Measurements from ENCODE around the gene DHRS11. TPM values are rescaled to one million over a fixed set of nuclear protein-coding genes. Genes with fewer than 3 reads are reported as not detected.

The DHRS11 gene
- total RNA-seq, 1 donor from 2014 or later = 7.1 TPM

GRCh38 chr17:36545465-36546417, 45.9 kb upstream of the DHRS11 start:
- Histone ChIP-seq H3K4me1 (ENCODE audit: insufficient read depth, low read length) (peaks cover 9% of the 10 kb centered on the region), H3K79me2 (ENCODE audit: insufficient read depth, low read length) (peaks cover 78% of the 10 kb centered on the region), H3K9ac (ENCODE audit: low read length) (peak overlapping the region; percentile 95), H3K27ac (ENCODE audit: low read depth, low read length) (peak overlapping the region; percentile 79), H3K4me2 (ENCODE audit: low read length) (peak overlapping the region; percentile 92), H2AFZ (ENCODE audit: low read depth, low read length) (peak overlapping the region; percentile 63), H3K36me3 (ENCODE audit: insufficient read depth, low read length) (no peaks in the 10 kb centered on the region), H3K9me3 (ENCODE audit: insufficient read depth, low read depth, low read length) (no peaks in the 10 kb centered on the region), H3K27me3 (ENCODE audit: insufficient read depth, low read length) (no peaks in the 10 kb centered on the region), H3K4me3 (ENCODE audit: insufficient read depth, low read depth, low read length) (peak overlapping the region; percentile 93), H4K20me1 (ENCODE audit: insufficient read depth, low read length) (peaks cover 50% of the 10 kb centered on the region)
- Mint-ChIP-seq H3K9me3 (ENCODE audit: unreplicated experiment) (no peaks in the 10 kb centered on the region), H3K27me3 (ENCODE audit: low read depth, unreplicated experiment) (no peaks in the 10 kb centered on the region), H3K4me3 (ENCODE audit: unreplicated experiment) (peak overlapping the region; percentile 91), H3K4me1 (ENCODE audit: low read depth, unreplicated experiment) (peaks cover 16% of the 10 kb centered on the region), H3K27ac (ENCODE audit: unreplicated experiment) (peak overlapping the region; percentile 94), H3K36me3 (ENCODE audit: low read depth, unreplicated experiment) (peaks cover 5% of the 10 kb centered on the region)
- TF ChIP-seq EZH2 (IDR thresholded peaks at IDR 0.05; ENCODE audit: insufficient read depth, low read length) = no peak
- no peak for TF ChIP-seq CTCF (IDR thresholded peaks at IDR 0.05; ENCODE audit: insufficient read depth, low read depth, low read length)
- DNase-seq (ENCODE audit: low read depth) (peak; percentile 93), FAIRE-seq (no peak)

- Histone ChIP-seq H2AFZ (ENCODE audit: low read depth, low read length) (no peak overlapping the region), H3K27ac (ENCODE audit: low read depth, low read length) (peak overlapping the region; percentile 79), H3K9ac (ENCODE audit: low read length) (peak overlapping the region; percentile 95), H3K4me3 (ENCODE audit: insufficient read depth, low read depth, low read length) (peak overlapping the region; percentile 93), H3K79me2 (ENCODE audit: insufficient read depth, low read length) (peaks cover 81% of the 10 kb centered on the region), H4K20me1 (ENCODE audit: insufficient read depth, low read length) (peaks cover 58% of the 10 kb centered on the region), H3K36me3 (ENCODE audit: insufficient read depth, low read length) (no peaks in the 10 kb centered on the region), H3K9me3 (ENCODE audit: insufficient read depth, low read depth, low read length) (no peaks in the 10 kb centered on the region), H3K4me2 (ENCODE audit: low read length) (peak overlapping the region; percentile 92), H3K27me3 (ENCODE audit: insufficient read depth, low read length) (no peaks in the 10 kb centered on the region), H3K4me1 (ENCODE audit: insufficient read depth, low read length) (peaks cover 9% of the 10 kb centered on the region)
- Mint-ChIP-seq H3K36me3 (ENCODE audit: low read depth, unreplicated experiment) (peaks cover 5% of the 10 kb centered on the region), H3K4me1 (ENCODE audit: low read depth, unreplicated experiment) (peaks cover 16% of the 10 kb centered on the region), H3K4me3 (ENCODE audit: unreplicated experiment) (peak overlapping the region; percentile 91), H3K27me3 (ENCODE audit: low read depth, unreplicated experiment) (no peaks in the 10 kb centered on the region), H3K27ac (ENCODE audit: unreplicated experiment) (peak overlapping the region; percentile 94), H3K9me3 (ENCODE audit: unreplicated experiment) (no peaks in the 10 kb centered on the region)
- DNase-seq (ENCODE audit: low read depth) (no peak), FAIRE-seq (no peak)
- no peak for TF ChIP-seq CTCF (IDR thresholded peaks at IDR 0.05; ENCODE audit: insufficient read depth, low read depth, low read length)
- no peak for TF ChIP-seq EZH2 (IDR thresholded peaks at IDR 0.05; ENCODE audit: insufficient read depth, low read length)
Observed at GRCh38 chr17:36546418-36547093, 45.1 kb upstream of the DHRS11 start.

All from astrocyte (in vitro differentiated cells and primary cell).